HCT116 (cell line): ENCODE measurements around the gene ATP13A4. TPM values are rescaled to one million over a fixed set of nuclear protein-coding genes. Genes with fewer than 3 reads are reported as not detected.

Experiments
- ATAC-seq: fragments of 200-7000 bp; cut with Tn5 transposase; 2 replicates; pipeline ENCODE4 v1.9.1; 2020; ENCODE audit warnings: mild to moderate bottlenecking, moderate library complexity
- BruUV-seq: library from RNA; stranded (reverse); fragments of 400-500 nt; replicated peaks from 2 replicates; lab custom pipeline; 2021; lab: Mats Ljungman, UMichigan
- CTCF ChIA-PET: fragments of 300-600 bp; sonication (Branson Sonifier 250); formaldehyde crosslinking; loops from one replicate; lab custom pipeline; 2021; ENCODE audit warnings: antibody characterized with exemption; lab: Charles Lee
- POLR2A ChIA-PET: fragments of 300-600, 350-600 bp; sonication (Branson Sonifier 250); formaldehyde crosslinking; loops from one replicate; lab custom pipeline; 2021; ENCODE audit warnings: antibody characterized with exemption; lab: Charles Lee
- RAD21 ChIA-PET, 2 experiments: fragments of 300-600 bp; sonication (Branson Sonifier 250); formaldehyde crosslinking; loops; one replicate each; lab custom pipeline; 2023; ENCODE audit warnings: low total read pairs in 2 of 2; ENCODE audit not compliant: uncharacterized antibody in 2 of 2, unreplicated experiment in 2 of 2, low non-redundant PET in 1 of 2; lab: Charles Lee
- DNase-seq: peaks from one replicate; pipeline ENCODE4 v3.0.0-alpha.2; 2010; ENCODE audit warnings: low read depth, low spot score
- H2AFZ ChIP-seq: fragments of 200-600 bp; shearing (Covaris generic), sonication (generic); 2 replicates; pipeline ENCODE4 v1.6.1; 2017; ENCODE audit warnings: low read depth, mixed run types, mixed read lengths, antibody characterized with exemption, low read length; ENCODE audit not compliant: poor library complexity, severe bottlenecking
- H3K27ac ChIP-seq: 2 replicates; pipeline ENCODE4 v1.5.1; 2012; ENCODE audit warnings: low read depth, low read length
- H3K27me3 ChIP-seq: fragments of 200-600 bp; sonication (generic); 2 replicates; pipeline ENCODE4 v1.6.1; 2016; ENCODE audit warnings: mixed run types, low read length, mixed read lengths; ENCODE audit not compliant: insufficient read depth
- H3K36me3 ChIP-seq, 2 experiments: fragments of 200-500 bp in 1 of 2; fragments of 200-600 bp in 1 of 2; sonication (Bioruptor generic) in 1 of 2; sonication (generic) in 1 of 2; 2 replicates each; pipeline versions ENCODE4 v1.5.1 to v1.6.1; 2014 to 2016; ENCODE audit warnings: low read length in 2 of 2, inconsistent platforms in 1 of 2, mixed read lengths in 1 of 2, mixed run types in 1 of 2; ENCODE audit not compliant: insufficient read depth in 2 of 2, control insufficient read depth in 1 of 2
- H3K4me1 ChIP-seq, 2 experiments: fragments of 200-600 bp in 1 of 2; sonication (generic) in 1 of 2; 2 replicates each; pipeline versions ENCODE4 v1.5.1 to v1.6.1; 2012 to 2017; ENCODE audit warnings: low read length in 2 of 2, inconsistent platforms in 1 of 2, mild to moderate bottlenecking in 1 of 2, mixed read lengths in 1 of 2, mixed run types in 1 of 2, moderate library complexity in 1 of 2; ENCODE audit not compliant: insufficient read depth in 2 of 2, control insufficient read depth in 1 of 2
- H3K4me2 ChIP-seq: fragments of 200-600 bp; sonication (generic); 2 replicates; pipeline ENCODE4 v1.6.1; 2017; ENCODE audit warnings: mixed run types, low read length, mixed read lengths
- H3K4me3 ChIP-seq, 2 experiments: fragments of 200-600 bp in 1 of 2; sonication (generic) in 1 of 2; replicated peaks in 1 of 2; 2 replicates each; pipeline ENCODE4 v1.5.1; 2011 to 2016; ENCODE audit warnings: low read length in 2 of 2, control low read depth in 1 of 2, low read depth in 1 of 2, mild to moderate bottlenecking in 1 of 2, mixed read lengths in 1 of 2, mixed run types in 1 of 2
- H3K79me2 ChIP-seq: fragments of 200-600 bp; sonication (generic); 2 replicates; pipeline ENCODE4 v1.6.1; 2017; ENCODE audit warnings: mild to moderate bottlenecking, mixed run types, low read length, moderate library complexity, mixed read lengths; ENCODE audit not compliant: insufficient read depth
- H3K9ac ChIP-seq: fragments of 200-600 bp; sonication (generic); 2 replicates; pipeline ENCODE4 v1.6.1; 2016; ENCODE audit warnings: low read length, mixed read lengths
- H3K9me2 ChIP-seq: fragments of 200-600 bp; sonication (generic), shearing (Covaris generic); 2 replicates; pipeline ENCODE4 v1.6.1; 2017; ENCODE audit warnings: mixed run types, mild to moderate bottlenecking, moderate library complexity; ENCODE audit not compliant: insufficient read depth
- H3K9me3 ChIP-seq, 2 experiments: fragments of 200-500 bp in 1 of 2; fragments of 200-600 bp in 1 of 2; sonication (Bioruptor generic) in 1 of 2; sonication (generic) in 1 of 2; 2 replicates each; pipeline ENCODE4 v1.6.1; 2014 to 2017; ENCODE audit warnings: low read length in 2 of 2, mixed read lengths in 2 of 2, inconsistent platforms in 1 of 2, low read depth in 1 of 2, mild to moderate bottlenecking in 1 of 2, mixed run types in 1 of 2, moderate library complexity in 1 of 2; ENCODE audit not compliant: control insufficient read depth in 1 of 2, insufficient read depth in 1 of 2
- H4K20me1 ChIP-seq: fragments of 200-600 bp; sonication (generic), shearing (Covaris generic); 2 replicates; pipeline ENCODE4 v1.6.1; 2017; ENCODE audit warnings: mixed run types, mild to moderate bottlenecking, moderate library complexity; ENCODE audit not compliant: insufficient read depth
- ATF3 ChIP-seq: IDR thresholded peaks from 2 replicates; pipeline ENCODE4 v1.6.1; 2012
- CEBPB ChIP-seq: IDR thresholded peaks from 2 replicates; pipeline ENCODE4 v1.6.1; 2012; ENCODE audit warnings: low read depth
- EGR1 ChIP-seq: IDR thresholded peaks from 2 replicates; pipeline ENCODE4 v1.6.1; 2012; ENCODE audit warnings: low read depth
- EZH2 ChIP-seq: fragments of 200-600 bp; sonication (generic); IDR thresholded peaks from 2 replicates; pipeline ENCODE4 v1.6.1; 2017; ENCODE audit warnings: antibody characterized with exemption, mixed run types
- EZH2phosphoT487 ChIP-seq: fragments of 200-600 bp; IDR thresholded peaks from 2 replicates; pipeline ENCODE4 v1.6.1; 2018; ENCODE audit warnings: antibody characterized with exemption, borderline replicate concordance
- FOSL1 ChIP-seq: IDR thresholded peaks from 2 replicates; pipeline ENCODE4 v1.6.1; 2012; ENCODE audit warnings: low read depth
- POLR2A ChIP-seq: IDR thresholded peaks from 2 replicates; pipeline ENCODE4 v1.7.0; 2011; ENCODE audit warnings: borderline replicate concordance; ENCODE audit not compliant: insufficient read depth, insufficient read length; ENCODE audit errors: extremely low read depth
- POLR2AphosphoS5 ChIP-seq: IDR thresholded peaks from 2 replicates; pipeline ENCODE4 v1.6.1; 2011; ENCODE audit warnings: mild to moderate bottlenecking, low read depth, low read length, moderate library complexity
- REST ChIP-seq: IDR thresholded peaks from 2 replicates; pipeline ENCODE4 v1.6.1; 2012; ENCODE audit warnings: low read depth
- YY1 ChIP-seq: IDR thresholded peaks from 2 replicates; pipeline ENCODE4 v1.6.1; 2011; ENCODE audit warnings: low read length, low read depth, moderate library complexity, mild to moderate bottlenecking; ENCODE audit not compliant: insufficient replicate concordance; ENCODE audit errors: extremely low read depth
- intact Hi-C: fragments of 100-400 bp; cut with micrococcal nuclease; formaldehyde crosslinking; loops from 2 replicates; pipeline ENCODE4 v1.10.0; 2022
- total RNA-seq: library from RNA; stranded (reverse); gene quantifications from one replicate; pipeline ENCODE4 v1.2.1, GENCODE V29; 2021; ENCODE audit not compliant: unreplicated experiment

ATP13A4 gene
- total RNA-seq, 1 experiment from 2014 or later: 0.15 TPM

GRCh38 chr3:193573403-193574191 is 18.9 kb upstream of the ATP13A4 start:
- H3K79me2 ChIP-seq: no peaks in the 10 kb centered on the region

More at GRCh38 chr3:193573403-193574191, 18.9 kb upstream of the ATP13A4 start:
- Histone ChIP-seq H3K4me2 (no peak overlapping the region), H3K9me3 (no peaks in the 10 kb centered on the region), H3K9ac (no peak overlapping the region), H4K20me1 (no peaks in the 10 kb centered on the region), H2AFZ (no peak overlapping the region), H3K36me3 (no peaks in the 10 kb centered on the region), H3K4me1 (peaks cover 0 to 2% of the 10 kb centered on the region in 2 experiments; a peak in 1 of 4 replicates), H3K27me3 (peaks cover 10% of the 10 kb centered on the region; the same call in 1 of the 2 replicates), H3K4me3 (no peak overlapping the region), H3K9me2 (no peaks in the 10 kb centered on the region), H3K27ac (no peak overlapping the region)
- intact Hi-C loops: loop anchor here (2.0 to 5.0 kb wide), 4 partner anchors 441 to 1106 kb away; no protein-coding TSS in a partner anchor
- ATAC-seq (no peak), DNase-seq (no peak)
- POLR2A ChIA-PET: no interaction called here
- CTCF ChIA-PET: interaction anchor here (0.8 to 2.0 kb wide), 6 partner anchors 10 to 1006 kb away, joined by 3 to 18 read pairs (median 5); no protein-coding TSS in a partner anchor
- no TSS peak for BruUV-seq
- TF ChIP-seq POLR2A: no peak
- TF ChIP-seq YY1: no peak
- TF ChIP-seq REST: no peak
- TF ChIP-seq POLR2AphosphoS5: no peak
- TF ChIP-seq ATF3: no peak
- no peak for TF ChIP-seq EGR1
- no peak for TF ChIP-seq CEBPB
- TF ChIP-seq FOSL1: no peak
- TF ChIP-seq EZH2phosphoT487: no peak
- no peak for TF ChIP-seq EZH2
- RAD21 ChIA-PET: interaction anchor here in 1 of 2 experiments (0.8 kb wide), 1 partner anchor 761 kb away, joined by 4 read pairs; no protein-coding TSS in a partner anchor
